ENCODE results near the gene PITX1. TPM values are rescaled to one million over a fixed set of nuclear protein-coding genes. Genes with fewer than 3 reads are reported as not detected.

The PITX1 gene
- total RNA-seq, 1 experiment from 2014 or later: 31.0 TPM

GRCh38 chr5:135066781-135067180, 32.8 kb upstream of the PITX1 start (continued):
- TF ChIP-seq ZNF274 (IDR thresholded peaks at IDR 0.05; ENCODE audit: low read depth, low read length) (no peak), POLR2A (IDR thresholded peaks at IDR 0.05; ENCODE audit: borderline replicate concordance, extremely low read depth, insufficient read depth, insufficient read length) (no peak), CEBPB (IDR thresholded peaks at IDR 0.05; ENCODE audit: low read depth) (no peak)
- TF ChIP-seq, protein P1, sequence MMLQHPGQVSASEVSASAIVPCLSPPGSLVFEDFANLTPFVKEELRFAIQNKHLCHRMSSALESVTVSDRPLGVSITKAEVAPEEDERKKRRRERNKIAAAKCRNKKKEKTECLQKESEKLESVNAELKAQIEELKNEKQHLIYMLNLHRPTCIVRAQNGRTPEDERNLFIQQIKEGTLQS (IDR thresholded peaks at IDR 0.05): no peak
- TF ChIP-seq, protein P2, sequence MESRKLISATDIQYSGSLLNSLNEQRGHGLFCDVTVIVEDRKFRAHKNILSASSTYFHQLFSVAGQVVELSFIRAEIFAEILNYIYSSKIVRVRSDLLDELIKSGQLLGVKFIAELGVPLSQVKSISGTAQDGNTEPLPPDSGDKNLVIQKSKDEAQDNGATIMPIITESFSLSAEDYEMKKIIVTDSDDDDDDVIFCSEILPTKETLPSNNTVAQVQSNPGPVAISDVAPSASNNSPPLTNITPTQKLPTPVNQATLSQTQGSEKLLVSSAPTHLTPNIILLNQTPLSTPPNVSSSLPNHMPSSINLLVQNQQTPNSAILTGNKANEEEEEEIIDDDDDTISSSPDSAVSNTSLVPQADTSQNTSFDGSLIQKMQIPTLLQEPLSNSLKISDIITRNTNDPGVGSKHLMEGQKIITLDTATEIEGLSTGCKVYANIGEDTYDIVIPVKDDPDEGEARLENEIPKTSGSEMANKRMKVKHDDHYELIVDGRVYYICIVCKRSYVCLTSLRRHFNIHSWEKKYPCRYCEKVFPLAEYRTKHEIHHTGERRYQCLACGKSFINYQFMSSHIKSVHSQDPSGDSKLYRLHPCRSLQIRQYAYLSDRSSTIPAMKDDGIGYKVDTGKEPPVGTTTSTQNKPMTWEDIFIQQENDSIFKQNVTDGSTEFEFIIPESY (IDR thresholded peaks at IDR 0.05; ENCODE audit: extremely low read depth, insufficient replicate concordance, low read length): no peak

- Histone ChIP-seq H4K20me1 (ENCODE audit: insufficient read depth) (no peaks in the 10 kb centered on the region), H3K36me3 (ENCODE audit: control insufficient read depth in 1 of 2, insufficient read depth in 2 of 2, low read length in 2 of 2) (no peaks in the 10 kb centered on the region), H3K27me3 (ENCODE audit: insufficient read depth, low read length) (no peaks in the 10 kb centered on the region), H3K4me3 (replicated peaks in 1 of 2; ENCODE audit: low read depth in 1 of 2, low read length in 2 of 2) (no peak overlapping the region), H3K27ac (ENCODE audit: low read depth, low read length) (no peak overlapping the region), H3K9me2 (ENCODE audit: insufficient read depth) (no peaks in the 10 kb centered on the region), H3K9me3 (ENCODE audit: control insufficient read depth in 1 of 2, insufficient read depth in 1 of 2, low read depth in 1 of 2, low read length in 2 of 2) (no peaks in the 10 kb centered on the region), H3K4me1 (ENCODE audit: control insufficient read depth in 1 of 2, insufficient read depth in 2 of 2, low read length in 2 of 2) (no peaks in the 10 kb centered on the region), H3K4me2 (ENCODE audit: low read length) (no peak overlapping the region), H3K79me2 (ENCODE audit: insufficient read depth, low read length) (no peaks in the 10 kb centered on the region), H3K9ac (ENCODE audit: low read length) (no peak overlapping the region), H2AFZ (ENCODE audit: low read depth, low read length, poor library complexity, severe bottlenecking) (no peak overlapping the region)
- ChIA-PET POLR2A (no interaction called here), CTCF (no interaction called here), RAD21 (ENCODE audit: low non-redundant PET in 1 of 2, low total read pairs in 2 of 2, uncharacterized antibody in 2 of 2, unreplicated experiment in 2 of 2) (no interaction called here)
- no peak for TF ChIP-seq RAD21 (IDR thresholded peaks at IDR 0.05; ENCODE audit: low read depth)
- TF ChIP-seq, protein P2 (IDR thresholded peaks at IDR 0.05; ENCODE audit: extremely low read depth, insufficient replicate concordance, low read length): no peak
- no peak for TF ChIP-seq FOSL1 (IDR thresholded peaks at IDR 0.05; ENCODE audit: low read depth)
- TF ChIP-seq CBX3 (IDR thresholded peaks at IDR 0.05; ENCODE audit: low read depth): no peak
- TF ChIP-seq YY1 (IDR thresholded peaks at IDR 0.05; ENCODE audit: extremely low read depth, insufficient replicate concordance, low read depth, low read length): no peak
- no peak for TF ChIP-seq EZH2phosphoT487 (IDR thresholded peaks at IDR 0.05; ENCODE audit: borderline replicate concordance)
- intact Hi-C loops (cut with micrococcal nuclease): no loop called here
- ATAC-seq (no peak), DNase-seq (ENCODE audit: low read depth, low spot score) (no peak)
- BruUV-seq (replicated peaks): no TSS peak
Observed at GRCh38 chr5:135065306-135066265, 31.6 kb upstream of the PITX1 start.
